B cell (primary cell): ENCODE data around the gene CELA2A. TPM values are rescaled to one million over a fixed set of nuclear protein-coding genes. Genes with fewer than 3 reads are reported as not detected.

Source experiments
- ATAC-seq: fragments of 200-7000 bp; cut with Tn5 transposase; one replicate; pipeline ENCODE4 v1.10.0; 2021; ENCODE audit warnings: low read depth, mild to moderate bottlenecking, moderate number of reproducible peaks, moderate library complexity
- CTCF ChIA-PET: fragments of 350-600 bp; sonication (Branson Sonifier 250); formaldehyde crosslinking; loops from one replicate; lab custom pipeline; 2021; ENCODE audit warnings: antibody characterized with exemption, inconsistent platforms; lab: Charles Lee
- POLR2A ChIA-PET: fragments of 350-600 bp; sonication (Branson Sonifier 250); formaldehyde crosslinking; loops from one replicate; lab custom pipeline; 2021; ENCODE audit warnings: antibody characterized with exemption; lab: Charles Lee
- DNase-seq: peaks from one replicate; pipeline ENCODE4 v3.0.0; 2013
- H2AFZ ChIP-seq: 2 replicates; pipeline ENCODE4 v1.6.1; 2012; ENCODE audit warnings: mild to moderate bottlenecking, low read depth, low read length; ENCODE audit not compliant: insufficient read depth, poor library complexity, severe bottlenecking
- H3K27ac ChIP-seq, 2 donors: 1 replicate in 1 of 2; 2 replicates in 1 of 2; pipeline ENCODE4 v1.5.1; 2012 to 2013; ENCODE audit warnings: low read length in 2 of 2, mild to moderate bottlenecking in 2 of 2, moderate library complexity in 1 of 2
- H3K27me3 ChIP-seq, 4 experiments: fragments of 200-600 bp in 1 of 4; sonication (generic) in 1 of 4; replicated peaks in 1 of 4; 1 replicate in 2 of 4; 2 replicates in 2 of 4; pipeline versions ENCODE4 v1.6.1 to v1.7.0; 2013 to 2016; ENCODE audit warnings: low read length in 3 of 4, mild to moderate bottlenecking in 2 of 4, mixed read lengths in 1 of 4, moderate library complexity in 1 of 4; ENCODE audit not compliant: insufficient read depth in 4 of 4, control insufficient read depth in 3 of 4; ENCODE audit errors: control extremely low read depth in 1 of 4
- H3K36me3 ChIP-seq, 2 experiments: replicated peaks in 1 of 2; 1 replicate in 1 of 2; 2 replicates in 1 of 2; pipeline versions ENCODE4 v1.6.1 to v1.7.1; 2013; ENCODE audit warnings: low read length in 1 of 2; ENCODE audit not compliant: insufficient read depth in 2 of 2, control insufficient read depth in 1 of 2; ENCODE audit errors: control extremely low read depth in 1 of 2, extremely low read depth in 1 of 2
- H3K4me1 ChIP-seq, 2 donors: fragments of 200-600 bp in 1 of 2; sonication (generic) in 1 of 2; 1 replicate in 1 of 2; 2 replicates in 1 of 2; pipeline versions ENCODE4 v1.5.1 to v1.6.1; 2013 to 2017; ENCODE audit warnings: low read length in 2 of 2; ENCODE audit not compliant: control insufficient read depth in 2 of 2, insufficient read depth in 2 of 2
- H3K4me2 ChIP-seq: replicated peaks from 2 replicates; pipeline ENCODE3; 2012; ENCODE audit warnings: mild to moderate bottlenecking, low read depth, low read length; ENCODE audit not compliant: poor library complexity, severe bottlenecking
- H3K4me3 ChIP-seq, 5 experiments: fragments of 200-600 bp in 1 of 5; sonication (generic) in 1 of 5; 1 replicate in 3 of 5; 2 replicates in 2 of 5; pipeline versions ENCODE4 v1.5.1 to v1.7.0; 2011 to 2016; ENCODE audit warnings: low read length in 4 of 5, mild to moderate bottlenecking in 4 of 5, low read depth in 2 of 5, control low read depth in 1 of 5, moderate library complexity in 1 of 5; ENCODE audit not compliant: insufficient read depth in 1 of 5; ENCODE audit errors: control extremely low read depth in 1 of 5, extremely low read depth in 1 of 5
- H3K79me2 ChIP-seq: fragments of 200-600 bp; sonication (generic); one replicate; pipeline ENCODE4 v1.6.0; 2016; ENCODE audit warnings: low read length; ENCODE audit not compliant: control insufficient read depth, insufficient read depth
- H3K9ac ChIP-seq: fragments of 200-600 bp; sonication (generic); 2 replicates; pipeline ENCODE4 v1.6.1; 2017; ENCODE audit warnings: mild to moderate bottlenecking, low read length, moderate library complexity
- H3K9me3 ChIP-seq, 3 donors: one replicate each; pipeline versions ENCODE4 v1.6.1 to v1.7.1; 2013; ENCODE audit warnings: low read length in 2 of 3; ENCODE audit not compliant: control insufficient read depth in 2 of 3, insufficient read depth in 1 of 3; ENCODE audit errors: control extremely low read depth in 1 of 3
- H4K20me1 ChIP-seq: 2 replicates; pipeline ENCODE4 v1.6.0; 2012; ENCODE audit warnings: mild to moderate bottlenecking, low read length; ENCODE audit not compliant: insufficient read depth, control insufficient read depth, poor library complexity, severe bottlenecking
- H3K27ac Mint-ChIP-seq: one replicate; pipeline ENCODE4 v1.8.0; 2021; ENCODE audit warnings: mixed read lengths
- H3K27me3 Mint-ChIP-seq: one replicate; pipeline ENCODE4 v1.8.0; 2021; ENCODE audit warnings: mixed read lengths
- H3K4me1 Mint-ChIP-seq: one replicate; pipeline ENCODE4 v1.8.0; 2021; ENCODE audit warnings: mixed read lengths
- H3K4me3 Mint-ChIP-seq: one replicate; pipeline ENCODE4 v1.8.0; 2021; ENCODE audit warnings: mixed read lengths
- H3K9me3 Mint-ChIP-seq: one replicate; pipeline ENCODE4 v1.8.0; 2022; ENCODE audit warnings: mixed read lengths; ENCODE audit not compliant: insufficient read depth
- CTCF ChIP-seq: fragments of 200-600 bp; IDR thresholded peaks from one replicate; pipeline ENCODE4 v1.8.0; 2022; ENCODE audit warnings: antibody characterized with exemption, mild to moderate bottlenecking
- EZH2 ChIP-seq: IDR thresholded peaks from 2 replicates; pipeline ENCODE4 v1.6.1; 2012; ENCODE audit warnings: borderline replicate concordance, low read depth, mild to moderate bottlenecking, moderate library complexity, low read length; ENCODE audit not compliant: insufficient read depth, poor library complexity, severe bottlenecking
- WGBS: methylation state at CpG from one replicate; pipeline ENCODE4 v1.1.5; 2013; ENCODE audit warnings: missing lambda C conversion rate; ENCODE audit not compliant: insufficient coverage; 5-methylcytosine and 5-hydroxymethylcytosine counted together
- intact Hi-C: fragments of 100-400 bp; cut with micrococcal nuclease; formaldehyde crosslinking; loops from one replicate; pipeline ENCODE4 v1.10.0; 2022
- polyA plus RNA-seq: library from polyadenylated mRNA; depleted of rRNA; stranded (reverse); fragments of >200 nt; gene quantifications from 2 replicates; pipeline ENCODE4 v1.2.3, GENCODE V29; 2012
- total RNA-seq, 2 donors: library from RNA; stranded (reverse); fragments of 120-200 nt in 1 of 2; gene quantifications; 1 replicate in 1 of 2; 2 replicates in 1 of 2; pipeline versions ENCODE4 v1.2.3 to v1.2.4, GENCODE V29; 2013 to 2022

Gene CELA2A
- total and polyA plus RNA-seq, 2 donors (not counting 1 experiment from before 2014, with no cell fraction given): not detected

DNA sequence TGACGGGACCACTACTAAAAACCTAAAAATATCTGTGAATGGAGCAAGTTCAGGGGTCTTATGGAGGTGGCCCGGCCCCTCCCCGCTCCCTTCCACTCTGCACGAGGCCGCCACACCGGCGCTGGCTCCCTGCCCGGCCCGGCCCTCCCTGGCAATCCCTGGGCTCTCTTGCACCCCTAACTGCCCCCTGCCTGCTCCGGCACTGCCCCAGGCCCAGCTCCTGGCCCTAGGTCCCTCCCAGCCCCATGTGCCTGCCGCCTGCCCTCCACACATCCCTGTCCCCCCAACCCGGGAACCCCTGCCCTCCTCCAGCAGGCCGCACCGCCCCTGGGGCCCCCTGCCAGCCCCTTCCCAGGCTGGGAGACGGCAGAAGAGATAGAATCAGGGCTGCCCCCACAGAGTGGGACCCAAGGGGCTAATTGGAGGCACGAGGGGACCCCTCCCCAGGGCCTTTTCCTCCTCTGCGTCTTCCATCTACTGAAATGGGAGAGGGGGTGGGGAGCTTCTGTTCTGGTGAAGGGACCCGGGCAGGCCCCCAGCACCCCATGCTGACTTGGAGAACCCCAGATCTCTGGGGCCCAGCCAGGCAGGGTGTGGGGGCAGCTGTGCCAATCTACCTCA is 27.6 kb upstream of the CELA2A start:
- ChIA-PET CTCF (interaction anchor here (1.2 to 9.6 kb wide), 3 partner anchors 100 to 109 kb away, joined by 3 to 292 read pairs (median 43); no protein-coding TSS in a partner anchor), POLR2A (interaction anchor here (1.2 kb wide), 1 partner anchor 19 kb away, joined by 3 read pairs; the partner anchor contains the start of gene EFHD2)
- Mint-ChIP-seq H3K4me3 (no peak overlapping the region), H3K9me3 (no peaks in the 10 kb centered on the region), H3K4me1 (no peaks in the 10 kb centered on the region), H3K27ac (no peak overlapping the region), H3K27me3 (no peaks in the 10 kb centered on the region)
- peaks cover 0 to 22% of the 10 kb centered on the region in 2 experiments for H3K36me3 ChIP-seq
- intact Hi-C loops: no loop called here
- H3K27me3 ChIP-seq: no peaks in the 10 kb centered on the region
- H3K4me3 ChIP-seq: no peak overlapping the region
- TF ChIP-seq CTCF (no peak), EZH2 (no peak)
- H3K79me2 ChIP-seq: no peaks in the 10 kb centered on the region
- ATAC-seq (no peak), DNase-seq (no peak)
- no peak overlapping the region for H3K27ac ChIP-seq
- WGBS: 96% methylated on average over 9 of the region's 18 CpGs
- no peaks in the 10 kb centered on the region for H3K9me3 ChIP-seq
- H3K4me1 ChIP-seq: no peaks in the 10 kb centered on the region
- H4K20me1 ChIP-seq: peaks cover 37% of the 10 kb centered on the region
- no peak overlapping the region for H2AFZ ChIP-seq
- no peak overlapping the region for H3K4me2 ChIP-seq
- H3K9ac ChIP-seq: no peak overlapping the region

- TF ChIP-seq EZH2 (no peak), CTCF (no peak)
- H3K9me3 ChIP-seq: no peaks in the 10 kb centered on the region
- H4K20me1 ChIP-seq: peaks cover 29% of the 10 kb centered on the region
- no peaks in the 10 kb centered on the region for H3K27me3 ChIP-seq
- ATAC-seq (no peak), DNase-seq (no peak)
- no peak overlapping the region for H3K4me2 ChIP-seq
- no peak overlapping the region for H2AFZ ChIP-seq
- H3K79me2 ChIP-seq: no peaks in the 10 kb centered on the region
- no peaks in the 10 kb centered on the region for H3K4me1 ChIP-seq
- no peaks in the 10 kb centered on the region for H3K4me1 Mint-ChIP-seq
- 87% methylated on average over 17 of the region's 19 CpGs for WGBS
- H3K9ac ChIP-seq: no peak overlapping the region
- H3K9me3 Mint-ChIP-seq: no peaks in the 10 kb centered on the region
- no peak overlapping the region for H3K4me3 Mint-ChIP-seq
- intact Hi-C loops: loop anchor here (5.0 kb wide), 1 partner anchor 47 kb away; no protein-coding TSS in a partner anchor
- H3K4me3 ChIP-seq: no peak overlapping the region
- CTCF ChIA-PET: interaction anchor here (1.0 to 9.6 kb wide), 4 partner anchors 98 to 301 kb away, joined by 3 to 292 read pairs (median 30); no protein-coding TSS in a partner anchor
- H3K27me3 Mint-ChIP-seq: no peaks in the 10 kb centered on the region
- H3K36me3 ChIP-seq: peaks cover 0 to 22% of the 10 kb centered on the region in 2 experiments
- H3K27ac ChIP-seq: no peak overlapping the region
- POLR2A ChIA-PET: no interaction called here
- no peak overlapping the region for H3K27ac Mint-ChIP-seq
Observed at GRCh38 chr1:15429701-15430149, 26.8 kb upstream of the CELA2A start.
